ENCODE measurements around the gene HNRNPH1.

HNRNPH1 gene

DNA sequence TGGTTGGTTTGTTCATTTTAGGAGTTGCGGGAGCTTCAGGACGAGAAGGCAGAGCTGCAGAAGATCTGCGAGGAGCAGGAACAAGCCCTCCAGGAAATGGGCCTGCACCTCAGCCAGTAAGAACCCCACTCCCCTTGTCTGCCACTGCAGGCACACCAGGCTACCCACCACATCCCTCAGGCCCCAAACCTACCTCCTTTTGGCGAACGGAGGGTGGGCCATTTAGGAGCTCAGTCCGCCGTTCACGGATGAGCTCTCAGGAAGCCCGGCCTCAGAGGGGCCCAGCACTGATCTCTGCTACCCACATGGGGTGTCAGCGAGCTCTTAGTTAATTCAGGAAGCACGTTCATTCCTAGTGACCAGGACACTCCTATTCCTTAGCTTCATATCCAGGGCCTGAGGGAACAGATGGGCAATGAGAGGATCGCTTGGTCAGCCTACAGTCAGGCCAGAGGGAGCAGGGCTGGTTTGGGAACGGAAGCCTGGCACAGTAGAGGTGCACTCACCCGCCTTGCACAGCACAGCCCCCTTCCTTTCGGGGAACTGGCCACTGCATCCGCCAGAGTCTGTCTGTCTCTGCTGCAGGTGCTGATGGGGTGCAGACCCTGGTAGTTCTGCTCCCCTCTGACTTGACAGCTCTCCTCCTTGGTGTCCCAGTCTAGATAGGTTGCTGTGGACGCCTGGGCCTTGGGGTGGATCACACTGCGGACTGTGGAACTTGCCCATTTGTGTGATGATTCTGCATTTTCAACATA is 21.4 kb downstream of the HNRNPH1 start:
- DNase-seq (ENCODE audit: extremely low read depth, low read depth): no peak
- TF ChIP-seq, protein P1, sequence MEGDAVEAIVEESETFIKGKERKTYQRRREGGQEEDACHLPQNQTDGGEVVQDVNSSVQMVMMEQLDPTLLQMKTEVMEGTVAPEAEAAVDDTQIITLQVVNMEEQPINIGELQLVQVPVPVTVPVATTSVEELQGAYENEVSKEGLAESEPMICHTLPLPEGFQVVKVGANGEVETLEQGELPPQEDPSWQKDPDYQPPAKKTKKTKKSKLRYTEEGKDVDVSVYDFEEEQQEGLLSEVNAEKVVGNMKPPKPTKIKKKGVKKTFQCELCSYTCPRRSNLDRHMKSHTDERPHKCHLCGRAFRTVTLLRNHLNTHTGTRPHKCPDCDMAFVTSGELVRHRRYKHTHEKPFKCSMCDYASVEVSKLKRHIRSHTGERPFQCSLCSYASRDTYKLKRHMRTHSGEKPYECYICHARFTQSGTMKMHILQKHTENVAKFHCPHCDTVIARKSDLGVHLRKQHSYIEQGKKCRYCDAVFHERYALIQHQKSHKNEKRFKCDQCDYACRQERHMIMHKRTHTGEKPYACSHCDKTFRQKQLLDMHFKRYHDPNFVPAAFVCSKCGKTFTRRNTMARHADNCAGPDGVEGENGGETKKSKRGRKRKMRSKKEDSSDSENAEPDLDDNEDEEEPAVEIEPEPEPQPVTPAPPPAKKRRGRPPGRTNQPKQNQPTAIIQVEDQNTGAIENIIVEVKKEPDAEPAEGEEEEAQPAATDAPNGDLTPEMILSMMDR (IDR thresholded peaks at IDR 0.05; ENCODE audit: low read depth, low read length, missing control alignments): no peak
- H3K4me3 ChIP-seq (replicated peaks; ENCODE audit: low read depth, low read length): no peak overlapping the region

DNA sequence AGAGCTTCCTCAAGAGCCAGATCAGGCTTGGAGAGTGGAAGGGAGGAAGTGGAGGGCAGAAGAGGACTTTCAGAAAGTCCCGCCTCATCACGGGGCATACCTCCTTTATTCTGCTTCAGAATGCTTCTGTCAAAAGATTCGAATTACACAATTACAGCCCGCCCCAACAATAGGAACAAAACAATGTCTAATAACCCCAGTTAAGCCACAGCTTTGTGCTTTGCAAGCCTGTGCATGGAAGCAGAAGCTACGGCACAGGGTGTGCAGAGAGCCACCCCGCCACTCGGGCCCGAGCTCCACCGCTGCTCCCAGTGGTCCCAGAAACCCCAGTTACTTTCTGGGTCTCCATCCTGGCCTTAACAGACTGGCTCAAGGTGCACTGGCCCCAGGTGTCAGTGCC is 23.5 kb downstream of the HNRNPH1 start:
- TF ChIP-seq, protein P1 (IDR thresholded peaks at IDR 0.05; ENCODE audit: low read depth, low read length, missing control alignments): no peak
- DNase-seq (ENCODE audit: extremely low read depth, low read depth): no peak
- H3K4me3 ChIP-seq (replicated peaks; ENCODE audit: low read depth, low read length): no peak overlapping the region

DNA sequence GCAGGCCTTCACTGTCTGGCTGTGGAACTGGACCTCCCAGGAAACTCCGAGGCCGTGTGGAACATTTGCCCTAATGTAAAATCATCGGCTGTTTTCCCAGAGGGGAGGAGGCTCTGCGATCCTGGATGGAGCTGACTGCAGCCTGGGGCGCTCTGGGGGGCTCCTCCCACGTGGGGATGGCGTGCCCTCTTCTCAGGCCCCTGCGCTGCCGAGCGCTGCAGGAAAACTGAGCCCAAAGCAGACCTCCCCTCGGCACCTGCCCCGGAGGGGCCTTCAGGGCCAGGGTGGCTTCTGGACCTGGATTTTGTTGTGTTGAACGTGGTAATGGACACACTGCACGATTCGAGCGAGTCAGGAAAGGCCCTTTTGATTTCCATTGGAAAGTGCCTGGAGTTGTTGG is 23.9 kb downstream of the HNRNPH1 start:
- no peak overlapping the region for H3K4me3 ChIP-seq (replicated peaks; ENCODE audit: low read depth, low read length)
- DNase-seq (ENCODE audit: extremely low read depth, low read depth): no peak
- TF ChIP-seq, protein P1 (IDR thresholded peaks at IDR 0.05; ENCODE audit: low read depth, low read length, missing control alignments): no peak

DNA sequence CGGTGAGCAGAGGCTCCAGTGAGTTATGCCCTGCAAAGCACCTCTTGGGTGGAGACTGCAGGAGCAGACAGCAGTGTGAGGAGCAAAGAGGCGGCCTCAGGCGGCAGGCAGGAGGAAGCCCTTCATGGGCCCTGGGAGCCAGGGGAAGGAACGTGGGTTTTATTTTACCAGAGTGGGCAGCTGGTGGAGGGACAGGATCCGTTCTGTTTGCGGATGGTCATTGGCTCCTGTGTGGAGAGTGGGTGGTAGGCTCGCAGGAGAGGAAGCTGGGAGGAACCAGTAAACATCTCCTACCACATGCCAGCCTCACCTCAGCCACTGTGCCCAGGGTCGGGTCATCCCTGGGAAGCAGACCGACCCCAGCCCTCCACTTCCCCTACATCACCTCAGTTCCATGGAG is 24.4 kb downstream of the HNRNPH1 start:
- no peak overlapping the region for H3K4me3 ChIP-seq (replicated peaks; ENCODE audit: low read depth, low read length)
- no peak for DNase-seq (ENCODE audit: extremely low read depth, low read depth)
- TF ChIP-seq, protein P1 (IDR thresholded peaks at IDR 0.05; ENCODE audit: low read depth, low read length, missing control alignments): no peak

DNA sequence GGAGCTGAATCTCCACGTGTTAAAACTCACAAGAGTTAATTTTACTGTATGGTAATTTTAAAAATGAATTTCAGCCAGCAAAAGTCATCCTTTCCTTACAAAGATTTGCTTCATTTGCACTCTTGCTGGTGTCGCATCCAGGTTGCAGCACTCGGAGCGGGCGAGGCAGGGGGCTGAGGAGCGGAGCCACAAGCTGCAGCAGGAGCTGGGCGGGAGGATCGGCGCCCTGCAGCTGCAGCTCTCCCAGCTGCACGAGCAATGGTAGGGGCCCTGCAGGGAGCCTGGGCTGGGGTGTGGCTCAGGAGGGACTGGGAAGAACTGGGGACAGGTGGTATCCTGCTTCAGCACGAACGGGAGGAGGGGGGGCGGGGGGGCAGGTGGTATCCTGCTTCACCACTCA is 27.1 kb downstream of the HNRNPH1 start:
- TF ChIP-seq, protein P1 (IDR thresholded peaks at IDR 0.05; ENCODE audit: low read depth, low read length, missing control alignments): no peak
- no peak overlapping the region for H3K4me3 ChIP-seq (replicated peaks; ENCODE audit: low read depth, low read length)
- no peak for DNase-seq (ENCODE audit: extremely low read depth, low read depth)

DNA sequence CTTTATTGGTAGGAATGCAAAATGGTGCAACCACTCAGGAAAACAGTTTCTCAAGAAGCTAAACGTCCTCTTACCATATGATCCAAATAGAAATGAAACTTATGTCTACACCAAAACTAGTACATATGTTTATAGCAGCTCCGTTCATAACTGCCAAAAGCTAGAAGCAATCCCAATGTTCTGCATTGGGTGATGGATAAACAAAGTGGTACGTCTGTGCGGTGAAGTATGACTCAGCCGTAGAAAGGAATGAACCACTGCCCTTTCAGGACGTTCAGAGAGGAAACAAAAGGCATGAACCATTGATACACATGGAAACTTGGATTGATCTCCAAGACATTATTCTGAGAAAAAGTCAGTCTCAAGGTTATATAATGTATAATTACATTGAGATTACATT is 27.6 kb downstream of the HNRNPH1 start:
- no peak overlapping the region for H3K4me3 ChIP-seq (replicated peaks; ENCODE audit: low read depth, low read length)
- no peak for DNase-seq (ENCODE audit: extremely low read depth, low read depth)
- TF ChIP-seq, protein P1 (IDR thresholded peaks at IDR 0.05; ENCODE audit: low read depth, low read length, missing control alignments): no peak

DNA sequence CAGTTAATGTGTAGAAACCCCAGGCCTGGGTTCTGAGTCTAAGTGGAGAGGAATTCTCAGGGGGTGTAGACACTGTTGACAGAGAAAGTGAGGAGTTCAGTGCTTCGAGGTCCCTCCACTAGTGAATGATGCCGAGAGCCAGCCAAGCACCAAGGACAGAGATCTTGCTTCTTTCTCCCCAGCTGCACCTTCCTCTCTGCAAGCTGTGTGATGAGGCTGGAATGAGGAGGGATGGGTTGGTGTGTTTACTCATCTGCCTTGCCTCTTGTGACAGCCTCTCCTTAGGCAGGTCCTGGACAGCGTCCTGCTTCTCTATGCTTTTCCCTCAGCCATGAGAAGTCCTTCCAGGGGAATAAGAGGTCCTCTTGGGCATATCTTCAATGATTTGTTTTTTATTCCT is 35.3 kb downstream of the HNRNPH1 start:
- TF ChIP-seq, protein P1 (IDR thresholded peaks at IDR 0.05; ENCODE audit: low read depth, low read length, missing control alignments): no peak
- H3K4me3 ChIP-seq (replicated peaks; ENCODE audit: low read depth, low read length): no peak overlapping the region
- DNase-seq (ENCODE audit: extremely low read depth, low read depth): no peak

All from HFF-Myc (cell line).